Measurements from ENCODE around the gene YPEL3. TPM values are rescaled to one million over a fixed set of nuclear protein-coding genes. Genes with fewer than 3 reads are reported as not detected.
A peak's percentile ranks its signal among the peaks of the same experiment; 100 is the strongest.
"Not testable (repeated sequence)": the region's sequence is repeated elsewhere in the genome, so short reads cannot be mapped to it uniquely, and the experiment has no call there.

The YPEL3 gene
- total RNA-seq, 1 donor from 2014 or later: 36.9 TPM

DNA sequence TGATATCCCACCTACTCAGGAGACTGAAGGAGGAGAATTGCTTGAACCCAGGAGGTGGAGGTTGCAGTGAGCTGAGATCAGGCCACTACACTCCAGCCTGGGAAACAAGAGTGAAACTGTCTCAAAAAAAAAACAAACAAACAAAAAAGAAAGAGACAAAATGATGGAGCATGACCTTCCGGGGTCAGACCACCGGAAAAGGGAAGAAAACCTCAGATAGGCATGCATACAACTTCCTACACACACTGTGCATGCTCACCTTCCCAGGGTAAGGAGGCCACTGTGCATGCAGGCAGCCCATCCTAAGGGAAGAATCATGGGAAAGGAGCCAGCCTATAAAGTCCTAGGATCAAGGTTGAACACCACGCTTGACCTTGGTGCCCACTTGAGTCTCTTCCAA lies 36.6 kb upstream of the YPEL3 start:
- Mint-ChIP-seq H3K27ac (no peak overlapping the region), H3K27me3 (ENCODE audit: low read depth) (no peaks in the 10 kb centered on the region)
- TF ChIP-seq, protein P1, sequence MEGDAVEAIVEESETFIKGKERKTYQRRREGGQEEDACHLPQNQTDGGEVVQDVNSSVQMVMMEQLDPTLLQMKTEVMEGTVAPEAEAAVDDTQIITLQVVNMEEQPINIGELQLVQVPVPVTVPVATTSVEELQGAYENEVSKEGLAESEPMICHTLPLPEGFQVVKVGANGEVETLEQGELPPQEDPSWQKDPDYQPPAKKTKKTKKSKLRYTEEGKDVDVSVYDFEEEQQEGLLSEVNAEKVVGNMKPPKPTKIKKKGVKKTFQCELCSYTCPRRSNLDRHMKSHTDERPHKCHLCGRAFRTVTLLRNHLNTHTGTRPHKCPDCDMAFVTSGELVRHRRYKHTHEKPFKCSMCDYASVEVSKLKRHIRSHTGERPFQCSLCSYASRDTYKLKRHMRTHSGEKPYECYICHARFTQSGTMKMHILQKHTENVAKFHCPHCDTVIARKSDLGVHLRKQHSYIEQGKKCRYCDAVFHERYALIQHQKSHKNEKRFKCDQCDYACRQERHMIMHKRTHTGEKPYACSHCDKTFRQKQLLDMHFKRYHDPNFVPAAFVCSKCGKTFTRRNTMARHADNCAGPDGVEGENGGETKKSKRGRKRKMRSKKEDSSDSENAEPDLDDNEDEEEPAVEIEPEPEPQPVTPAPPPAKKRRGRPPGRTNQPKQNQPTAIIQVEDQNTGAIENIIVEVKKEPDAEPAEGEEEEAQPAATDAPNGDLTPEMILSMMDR (IDR thresholded peaks at IDR 0.05; ENCODE audit: unreplicated experiment): no peak

DNA sequence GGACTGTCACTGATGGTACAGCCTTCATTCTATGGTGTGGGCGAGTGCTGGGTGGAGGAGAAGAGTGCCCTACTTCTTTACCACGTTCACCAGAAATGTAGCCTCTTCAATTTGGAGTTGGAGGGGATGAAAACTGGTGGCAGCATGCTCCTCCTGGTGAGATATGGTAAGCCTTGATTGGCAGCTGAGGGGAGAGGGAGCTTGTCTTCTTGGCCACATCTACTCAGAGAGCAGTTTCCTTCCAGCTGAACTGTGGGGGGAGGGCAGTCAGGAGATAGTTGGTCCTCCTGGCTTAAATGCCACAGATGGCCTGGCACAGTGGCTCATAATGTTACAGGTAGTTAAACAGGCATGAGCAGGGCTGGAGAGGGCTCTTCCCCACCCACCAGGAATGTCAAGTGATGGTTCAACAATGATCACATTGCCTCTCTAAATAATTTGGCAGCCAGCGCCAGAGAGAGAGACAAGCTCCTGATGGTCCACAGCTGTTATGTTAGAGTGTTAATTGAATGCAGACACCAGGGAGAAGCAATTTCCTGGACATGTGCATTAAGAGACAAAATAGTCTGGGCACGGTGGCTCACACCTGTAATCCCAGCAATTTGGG lies 36.0 kb upstream of the YPEL3 start:
- TF ChIP-seq, protein P1 (IDR thresholded peaks at IDR 0.05; ENCODE audit: unreplicated experiment): no peak
- Mint-ChIP-seq H3K4me1 (no peaks in the 10 kb centered on the region), H3K4me3 (no peak overlapping the region), H3K27me3 (ENCODE audit: low read depth) (no peaks in the 10 kb centered on the region), H3K27ac (no peak overlapping the region), H3K36me3 (no peaks in the 10 kb centered on the region), H3K9me3 (no peaks in the 10 kb centered on the region)
- DNase-seq (ENCODE audit: low spot score in 2 of 2, unreplicated experiment in 2 of 2): no peak

More for the DNA sequence above, 36.6 kb upstream of the YPEL3 start:
- Mint-ChIP-seq H3K4me3 (no peak overlapping the region), H3K9me3 (no peaks in the 10 kb centered on the region), H3K36me3 (no peaks in the 10 kb centered on the region), H3K4me1 (no peaks in the 10 kb centered on the region)
- no peak for DNase-seq (ENCODE audit: low spot score in 2 of 2, unreplicated experiment in 2 of 2)

DNA sequence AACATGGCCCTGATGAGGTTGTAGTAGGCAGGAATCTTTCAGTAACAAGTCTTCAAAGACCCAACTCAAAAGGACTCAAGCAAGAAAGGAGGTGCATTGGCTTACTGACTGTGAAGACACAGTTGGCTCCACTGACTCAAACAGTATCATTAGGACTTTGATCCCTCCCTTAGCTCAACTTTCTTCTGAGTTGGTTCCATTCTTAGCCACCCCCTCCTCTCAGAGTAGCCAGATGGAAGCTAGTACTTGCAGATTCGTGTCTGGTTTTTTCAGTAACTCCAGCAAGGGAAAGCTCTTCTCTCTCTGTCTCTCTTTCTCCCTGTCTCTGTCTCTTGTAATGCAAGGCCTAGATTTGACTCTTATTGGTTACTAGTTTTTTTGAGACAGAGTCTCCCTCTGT lies 32.0 kb upstream of the YPEL3 start:
- Mint-ChIP-seq H3K4me3 (no peak overlapping the region), H3K27me3 (ENCODE audit: low read depth) (no peaks in the 10 kb centered on the region), H3K36me3 (no peaks in the 10 kb centered on the region), H3K9me3 (no peaks in the 10 kb centered on the region), H3K4me1 (peaks cover 6% of the 10 kb centered on the region), H3K27ac (no peak overlapping the region)
- TF ChIP-seq, protein P1 (IDR thresholded peaks at IDR 0.05; ENCODE audit: unreplicated experiment): no peak
- DNase-seq (ENCODE audit: low spot score in 2 of 2, unreplicated experiment in 2 of 2): no peak

- peaks cover 16% of the 10 kb centered on the region for H3K4me1 Mint-ChIP-seq
- not testable (repeated sequence) for H3K9me3 Mint-ChIP-seq; H3K36me3 Mint-ChIP-seq; DNase-seq (ENCODE audit: low spot score in 2 of 2, unreplicated experiment in 2 of 2); H3K4me3 Mint-ChIP-seq; H3K27ac Mint-ChIP-seq; H3K27me3 Mint-ChIP-seq (ENCODE audit: low read depth)
These were observed 29.7 kb upstream of the YPEL3 start for GRCh38 chr16:30125690-30126089.

DNA sequence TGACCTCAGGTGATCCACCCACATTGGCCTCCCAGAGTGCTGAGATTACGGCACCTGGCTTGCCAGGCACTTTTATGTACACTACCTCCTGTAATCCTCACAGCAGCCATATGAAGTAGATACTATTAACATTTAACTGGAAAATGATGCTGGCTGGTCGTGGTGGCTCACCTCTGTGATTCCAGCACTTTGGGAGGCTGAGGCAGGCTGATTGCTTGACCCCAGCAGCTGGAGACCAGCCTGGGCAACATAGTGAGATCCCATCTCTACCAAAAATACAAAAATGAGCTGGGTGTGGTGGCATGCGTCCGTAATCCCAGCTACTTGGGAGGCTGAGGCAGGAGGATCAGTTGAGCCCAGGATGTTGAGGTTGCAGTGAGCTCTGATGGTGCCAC lies 29.0 kb upstream of the YPEL3 start:
- no peaks in the 10 kb centered on the region for H3K9me3 Mint-ChIP-seq
- H3K27ac Mint-ChIP-seq: no peak overlapping the region
- TF ChIP-seq, protein P1 (IDR thresholded peaks at IDR 0.05; ENCODE audit: unreplicated experiment): no peak
- H3K4me3 Mint-ChIP-seq: no peak overlapping the region
- no peaks in the 10 kb centered on the region for H3K27me3 Mint-ChIP-seq (ENCODE audit: low read depth)
- no peak for DNase-seq (ENCODE audit: low spot score in 2 of 2, unreplicated experiment in 2 of 2)
- H3K36me3 Mint-ChIP-seq: no peaks in the 10 kb centered on the region
- H3K4me1 Mint-ChIP-seq: peaks cover 16% of the 10 kb centered on the region

GRCh38 chr16:30122604-30123160 lies 26.7 kb upstream of the YPEL3 start:
- Mint-ChIP-seq H3K27me3 (ENCODE audit: low read depth) (no peaks in the 10 kb centered on the region), H3K27ac (peak overlapping the region; percentile 90), H3K9me3 (no peaks in the 10 kb centered on the region), H3K4me3 (peak overlapping the region; percentile 85), H3K36me3 (peaks cover 8% of the 10 kb centered on the region), H3K4me1 (peaks cover 22% of the 10 kb centered on the region)
- TF ChIP-seq, protein P1 (IDR thresholded peaks at IDR 0.05; ENCODE audit: unreplicated experiment): no peak
- no peak for DNase-seq (ENCODE audit: low spot score in 2 of 2, unreplicated experiment in 2 of 2)

Measured in mesothelial cell of epicardium (in vitro differentiated cells).